Measurements from ENCODE around the gene SOCS6. TPM values are rescaled to one million over a fixed set of nuclear protein-coding genes. Genes with fewer than 3 reads are reported as not detected.

The SOCS6 gene, protein sequence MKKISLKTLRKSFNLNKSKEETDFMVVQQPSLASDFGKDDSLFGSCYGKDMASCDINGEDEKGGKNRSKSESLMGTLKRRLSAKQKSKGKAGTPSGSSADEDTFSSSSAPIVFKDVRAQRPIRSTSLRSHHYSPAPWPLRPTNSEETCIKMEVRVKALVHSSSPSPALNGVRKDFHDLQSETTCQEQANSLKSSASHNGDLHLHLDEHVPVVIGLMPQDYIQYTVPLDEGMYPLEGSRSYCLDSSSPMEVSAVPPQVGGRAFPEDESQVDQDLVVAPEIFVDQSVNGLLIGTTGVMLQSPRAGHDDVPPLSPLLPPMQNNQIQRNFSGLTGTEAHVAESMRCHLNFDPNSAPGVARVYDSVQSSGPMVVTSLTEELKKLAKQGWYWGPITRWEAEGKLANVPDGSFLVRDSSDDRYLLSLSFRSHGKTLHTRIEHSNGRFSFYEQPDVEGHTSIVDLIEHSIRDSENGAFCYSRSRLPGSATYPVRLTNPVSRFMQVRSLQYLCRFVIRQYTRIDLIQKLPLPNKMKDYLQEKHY
- total RNA-seq (2022; extraction: Qiagen RNA extraction; ENCODE audit: low read depth) = 27.8 to 32.4 TPM (median 31.2 TPM) in 5 replicates

GRCh38 chr18:70288851-70289328, at the start of gene SOCS6:
SOCS6 (plus strand) TSS chr18:70289045; CDS start chr18:70324669, 35,624 bp downstream.

Other genes with a start within 250 kb of the SOCS6 start
- gene RTTN, start 83.4 kb upstream of the SOCS6 start, total RNA-seq (2022; extraction: Qiagen RNA extraction; ENCODE audit: low read depth) = 4.1 to 6.5 TPM (median 6.0 TPM) in 5 replicates

Measured in A549 treated with CpdA at 1 μM for 4 hours (cell line).